PC-9 (cell line): ENCODE measurements around the gene PHOSPHO2. TPM values are rescaled to one million over a fixed set of nuclear protein-coding genes. Genes with fewer than 3 reads are reported as not detected.

Experiments used
- BruUV-seq: library from RNA; stranded (reverse); fragments of 400-500 nt; replicated peaks from 2 replicates; lab custom pipeline; 2021; lab: Mats Ljungman, UMichigan
- CTCF ChIA-PET: fragments of 300-600 bp; sonication (Branson Sonifier 250); formaldehyde crosslinking; loops from one replicate; lab custom pipeline; 2022; ENCODE audit warnings: antibody characterized with exemption; lab: Charles Lee
- POLR2A ChIA-PET: fragments of 300-600 bp; sonication (Branson Sonifier 250); formaldehyde crosslinking; loops from one replicate; lab custom pipeline; 2022; ENCODE audit warnings: antibody characterized with exemption; ENCODE audit not compliant: unreplicated experiment; lab: Charles Lee
- DNase-seq, 2 experiments: peaks; one replicate each; pipeline versions ENCODE4 v3.0.0 to v3.0.0-alpha.2; 2015 to 2022; ENCODE audit warnings: mixed read lengths in 1 of 2
- H2AFZ ChIP-seq: fragments of 200-600 bp; sonication (generic); 2 replicates; pipeline ENCODE4 v1.8.1; 2017; ENCODE audit warnings: antibody characterized with exemption
- H3F3A ChIP-seq: fragments of 200-600 bp; sonication (generic); 2 replicates; pipeline ENCODE4 v1.8.1; 2017; ENCODE audit warnings: antibody characterized with exemption, mild to moderate bottlenecking, low read depth; ENCODE audit not compliant: insufficient read depth
- H3K27ac ChIP-seq: fragments of 200-600 bp; sonication (generic); 2 replicates; pipeline ENCODE4 v1.6.1; 2016; ENCODE audit warnings: mixed run types
- H3K27me3 ChIP-seq: fragments of 200-600 bp; sonication (generic); 2 replicates; pipeline ENCODE4 v1.6.1; 2016; ENCODE audit warnings: low read depth, mixed run types; ENCODE audit not compliant: insufficient read depth
- H3K36me3 ChIP-seq: fragments of 200-600 bp; sonication (generic); 2 replicates; pipeline ENCODE4 v1.6.1; 2016; ENCODE audit warnings: low read depth, mixed run types
- H3K4me1 ChIP-seq: fragments of 200-600 bp; sonication (generic); replicated peaks from 2 replicates; pipeline ENCODE4 v1.6.1; 2016; ENCODE audit warnings: mixed run types; ENCODE audit not compliant: insufficient read depth
- H3K4me2 ChIP-seq: fragments of 200-600 bp; sonication (generic); 2 replicates; pipeline ENCODE4 v1.6.1; 2017; ENCODE audit warnings: mixed run types
- H3K4me3 ChIP-seq: fragments of 200-600 bp; sonication (generic); 2 replicates; pipeline ENCODE4 v1.6.1; 2016; ENCODE audit warnings: mixed run types
- H3K79me2 ChIP-seq: fragments of 200-600 bp; sonication (generic); 2 replicates; pipeline ENCODE4 v1.6.1; 2017; ENCODE audit warnings: low read depth, mixed run types
- H3K9me2 ChIP-seq: fragments of 200-600 bp; sonication (generic); 2 replicates; pipeline ENCODE4 v1.8.1; 2017; ENCODE audit warnings: mild to moderate bottlenecking; ENCODE audit not compliant: insufficient read depth
- H3K9me3 ChIP-seq: fragments of 200-600 bp; sonication (generic); 2 replicates; pipeline ENCODE4 v1.8.1; 2016; ENCODE audit warnings: low read depth; ENCODE audit not compliant: insufficient read depth
- H4K20me1 ChIP-seq: fragments of 200-600 bp; sonication (generic); 2 replicates; pipeline ENCODE4 v1.8.1; 2017; ENCODE audit not compliant: insufficient read depth
- EZH2 ChIP-seq: fragments of 200-600 bp; sonication (generic); IDR thresholded peaks from 2 replicates; pipeline ENCODE4 v1.8.0; 2017; ENCODE audit warnings: antibody characterized with exemption, low read depth
- intact Hi-C: fragments of 100-400 bp; cut with micrococcal nuclease; formaldehyde crosslinking; loops from one replicate; pipeline ENCODE4 v1.10.0; 2022; ENCODE audit not compliant: unreplicated experiment
- total RNA-seq: library from RNA; stranded (reverse); gene quantifications from 2 replicates; pipeline ENCODE4 v1.2.3, GENCODE V29; 2021
- TF ChIP-seq, protein P1 (sequence below): fragments of 200-600 bp; sonication (generic); conservative IDR thresholded peaks from 2 replicates; pipeline ENCODE4 v1.6.1; 2017; ENCODE audit warnings: mixed run types, antibody characterized with exemption, mild to moderate bottlenecking, moderate library complexity

PHOSPHO2 gene
- total RNA-seq, 1 experiment from 2014 or later, result 5.9 TPM

DNA sequence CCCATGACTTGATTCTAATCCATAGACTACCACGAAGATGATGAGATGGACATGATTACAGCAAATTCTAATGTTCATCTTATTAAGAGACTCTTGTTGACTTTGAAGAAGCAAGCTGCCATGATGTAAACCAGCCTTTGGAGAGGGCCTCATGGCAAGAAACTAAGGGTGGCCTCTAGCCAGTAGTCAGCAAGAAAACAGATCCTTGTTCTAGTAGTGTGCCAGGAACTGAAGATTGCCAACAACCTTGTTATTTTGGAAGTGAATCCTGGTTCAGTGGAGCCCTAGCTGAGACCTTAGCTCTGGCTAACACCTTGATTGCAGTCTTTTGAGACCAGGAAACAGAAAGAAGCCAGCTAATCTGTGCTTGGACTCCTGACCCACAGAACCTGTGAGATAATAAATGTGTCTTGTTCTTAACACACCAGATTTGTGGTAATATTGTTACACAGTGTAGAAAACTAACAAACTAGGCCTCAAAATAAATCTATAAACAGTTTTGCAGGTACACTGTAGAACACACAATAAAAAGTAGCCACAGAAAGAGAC lies 10.0 kb downstream of the PHOSPHO2 start:
- TF ChIP-seq, protein P1, sequence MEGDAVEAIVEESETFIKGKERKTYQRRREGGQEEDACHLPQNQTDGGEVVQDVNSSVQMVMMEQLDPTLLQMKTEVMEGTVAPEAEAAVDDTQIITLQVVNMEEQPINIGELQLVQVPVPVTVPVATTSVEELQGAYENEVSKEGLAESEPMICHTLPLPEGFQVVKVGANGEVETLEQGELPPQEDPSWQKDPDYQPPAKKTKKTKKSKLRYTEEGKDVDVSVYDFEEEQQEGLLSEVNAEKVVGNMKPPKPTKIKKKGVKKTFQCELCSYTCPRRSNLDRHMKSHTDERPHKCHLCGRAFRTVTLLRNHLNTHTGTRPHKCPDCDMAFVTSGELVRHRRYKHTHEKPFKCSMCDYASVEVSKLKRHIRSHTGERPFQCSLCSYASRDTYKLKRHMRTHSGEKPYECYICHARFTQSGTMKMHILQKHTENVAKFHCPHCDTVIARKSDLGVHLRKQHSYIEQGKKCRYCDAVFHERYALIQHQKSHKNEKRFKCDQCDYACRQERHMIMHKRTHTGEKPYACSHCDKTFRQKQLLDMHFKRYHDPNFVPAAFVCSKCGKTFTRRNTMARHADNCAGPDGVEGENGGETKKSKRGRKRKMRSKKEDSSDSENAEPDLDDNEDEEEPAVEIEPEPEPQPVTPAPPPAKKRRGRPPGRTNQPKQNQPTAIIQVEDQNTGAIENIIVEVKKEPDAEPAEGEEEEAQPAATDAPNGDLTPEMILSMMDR, result no peak
- no peak for DNase-seq
- H3K4me3 ChIP-seq, result no peak overlapping the region
- H3K36me3 ChIP-seq, result no peaks in the 10 kb centered on the region
- no peaks in the 10 kb centered on the region for H4K20me1 ChIP-seq
- intact Hi-C loops, result no loop called here
- H3K79me2 ChIP-seq, result no peaks in the 10 kb centered on the region
- H3K27me3 ChIP-seq, result no peaks in the 10 kb centered on the region
- H3K9me3 ChIP-seq, result no peaks in the 10 kb centered on the region
- H3K4me2 ChIP-seq, result no peak overlapping the region
- no peaks in the 10 kb centered on the region for H3F3A ChIP-seq
- no peak overlapping the region for H2AFZ ChIP-seq
- H3K9me2 ChIP-seq, result no peaks in the 10 kb centered on the region; the same call in 1 of the 2 replicates
- ChIA-PET CTCF (interaction anchor here (0.6 kb wide), 1 partner anchor 61 kb away, joined by 4 read pairs; no protein-coding TSS in a partner anchor), POLR2A (interaction anchor here (0.6 kb wide), 1 partner anchor 11 kb away, joined by 3 read pairs; no protein-coding TSS in a partner anchor)
- H3K4me1 ChIP-seq, result no peaks in the 10 kb centered on the region
- no TSS peak for BruUV-seq
- no peak overlapping the region for H3K27ac ChIP-seq

- no peak for DNase-seq
- no peak overlapping the region for H2AFZ ChIP-seq
- H4K20me1 ChIP-seq, result no peaks in the 10 kb centered on the region
- POLR2A ChIA-PET, result interaction anchor here (0.7 kb wide), 2 partner anchors 13 to 825 kb away, joined by 3 to 11 read pairs; no protein-coding TSS in a partner anchor
- no peaks in the 10 kb centered on the region for H3K27me3 ChIP-seq
- H3K27ac ChIP-seq, result no peak overlapping the region
- intact Hi-C loops, result no loop called here
- no peaks in the 10 kb centered on the region for H3K36me3 ChIP-seq
- H3K9me2 ChIP-seq, result no peaks in the 10 kb centered on the region
- no peaks in the 10 kb centered on the region for H3F3A ChIP-seq
- no peak overlapping the region for H3K4me3 ChIP-seq
- CTCF ChIA-PET, result no interaction called here
- no TSS peak for BruUV-seq
- H3K4me2 ChIP-seq, result no peak overlapping the region
- no peaks in the 10 kb centered on the region for H3K79me2 ChIP-seq
- H3K4me1 ChIP-seq, result no peaks in the 10 kb centered on the region
- TF ChIP-seq, protein P1, result no peak
- TF ChIP-seq EZH2, result no peak
- H3K9me3 ChIP-seq, result no peaks in the 10 kb centered on the region
These were observed 11.7 kb downstream of the PHOSPHO2 start for GRCh38 chr2:169705927-169706326.

DNA sequence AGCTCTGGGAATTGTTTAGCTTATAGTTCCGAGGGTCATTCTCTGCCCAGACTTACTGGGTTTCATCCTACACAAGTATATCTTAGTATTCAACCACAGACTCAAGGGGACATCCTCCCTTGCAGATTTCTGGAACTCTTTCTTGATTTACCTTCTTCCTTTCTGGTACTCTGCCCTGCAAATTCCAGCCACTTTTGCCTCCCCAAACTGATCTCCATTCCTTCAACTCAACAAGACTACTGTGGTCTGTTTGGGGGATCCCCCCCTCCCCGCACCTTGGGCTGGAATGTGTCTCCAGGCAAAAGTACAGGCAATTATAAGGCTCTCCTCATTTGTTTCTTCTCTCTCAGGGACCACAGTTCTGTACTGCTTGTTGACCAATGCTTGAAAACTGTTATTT lies 13.4 kb downstream of the PHOSPHO2 start:
- H3K79me2 ChIP-seq, result no peaks in the 10 kb centered on the region

More for the DNA sequence above, 13.4 kb downstream of the PHOSPHO2 start:
- Histone ChIP-seq H3K9me2 (no peaks in the 10 kb centered on the region), H3K4me1 (no peaks in the 10 kb centered on the region), H3F3A (no peaks in the 10 kb centered on the region), H4K20me1 (no peaks in the 10 kb centered on the region), H3K27me3 (no peaks in the 10 kb centered on the region), H3K27ac (no peak overlapping the region), H3K9me3 (no peaks in the 10 kb centered on the region), H3K36me3 (no peaks in the 10 kb centered on the region), H3K4me3 (no peak overlapping the region), H2AFZ (no peak overlapping the region), H3K4me2 (no peak overlapping the region)
- no TSS peak for BruUV-seq
- intact Hi-C loops, result no loop called here
- ChIA-PET POLR2A (no interaction called here), CTCF (no interaction called here)
- no peak for TF ChIP-seq EZH2
- TF ChIP-seq, protein P1, result no peak
- no peak for DNase-seq
